Vagina (tissue), 2 donors: ENCODE measurements around the gene THSD7A.

ENCODE experiments used
- CTCF ChIP-seq, 3 experiments: fragments of 450-650 bp in 2 of 3; fragments of 200-600 bp in 1 of 3; sonication (generic) in 1 of 3; IDR thresholded peaks; one replicate each; pipeline ENCODE4 v1.5.1; 2017 to 2019; ENCODE audit warnings: antibody characterized with exemption in 3 of 3, mild to moderate bottlenecking in 2 of 3, moderate library complexity in 2 of 3
- POLR2A ChIP-seq, 2 donors: fragments of 450-650 bp; IDR thresholded peaks; one replicate each; pipeline ENCODE4 v1.6.1; 2017; ENCODE audit warnings: antibody characterized with exemption in 2 of 2, mild to moderate bottlenecking in 2 of 2, moderate library complexity in 2 of 2

DNA sequence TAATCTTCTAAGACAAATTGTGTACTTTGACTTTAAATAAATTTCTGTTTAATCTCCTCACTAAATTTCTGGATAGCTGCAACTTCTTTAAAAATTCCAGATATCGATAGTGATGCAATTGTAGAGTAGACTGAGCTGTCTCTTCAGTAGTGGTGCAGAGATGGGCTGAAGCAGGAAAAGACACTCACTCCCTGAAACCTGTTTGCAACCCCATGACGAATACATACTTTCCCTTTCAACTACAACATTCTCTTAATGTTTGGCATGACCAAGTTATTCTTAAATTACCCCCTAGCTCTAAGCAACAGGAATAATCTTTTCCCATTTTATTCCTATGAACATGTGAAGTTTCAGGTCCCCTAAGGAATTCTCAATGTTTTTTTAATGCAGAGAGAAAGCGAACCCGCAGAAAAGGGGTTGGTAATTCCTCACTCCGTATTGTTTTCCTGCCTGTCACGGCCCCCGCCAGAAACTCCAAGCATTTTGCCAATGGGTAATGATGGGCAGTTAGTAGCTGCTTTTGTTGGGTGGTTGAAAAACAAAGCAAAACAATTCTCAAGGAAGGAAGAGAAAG lies 1.3 kb downstream of the THSD7A start:
- no peak for TF ChIP-seq CTCF (IDR thresholded peaks at IDR 0.05)
- no peak for TF ChIP-seq POLR2A (IDR thresholded peaks at IDR 0.05)
